T-helper 1 cell treated with Interleukin-12 subunit alpha and Interleukin-12 subunit beta and Interleukin-4 antibody, amounts not matched to agents 30 ng/mL and 1 ng/mL, for 36 hours (primary cell): ENCODE results near the gene AKAP6. TPM values are rescaled to one million over a fixed set of nuclear protein-coding genes. Genes with fewer than 3 reads are reported as not detected.

Experiments
- intact Hi-C: fragments of 100-400 bp; cut with micrococcal nuclease; formaldehyde crosslinking; loops from one replicate; pipeline ENCODE4 v1.15.1; 2024
- total RNA-seq: library from RNA; stranded (reverse); gene quantifications from 2 replicates; pipeline ENCODE4 v1.2.3, GENCODE V29; 2022

The AKAP6 gene
- total RNA-seq, 1 donor from 2014 or later, result 0.15 TPM

- intact Hi-C loops, result no loop called here
Measured at GRCh38 chr14:32809255-32809654, 480.2 kb downstream of the AKAP6 start.

GRCh38 chr14:32813401-32813800, 484.3 kb downstream of the AKAP6 start:
- intact Hi-C loops, result no loop called here

- intact Hi-C loops, result no loop called here
Measured at GRCh38 chr14:32814721-32815120, 485.6 kb downstream of the AKAP6 start.

GRCh38 chr14:32816588-32816987, 487.5 kb downstream of the AKAP6 start:
- intact Hi-C loops, result no loop called here

GRCh38 chr14:32817780-32818179, 488.7 kb downstream of the AKAP6 start:
- intact Hi-C loops, result no loop called here

GRCh38 chr14:32818581-32818980, 489.5 kb downstream of the AKAP6 start:
- intact Hi-C loops, result no loop called here

- intact Hi-C loops, result no loop called here
Measured at GRCh38 chr14:32820181-32820580, 491.1 kb downstream of the AKAP6 start.

- intact Hi-C loops, result no loop called here
Measured at GRCh38 chr14:32820682-32821081, 491.6 kb downstream of the AKAP6 start.

GRCh38 chr14:32821964-32822653, 493.0 kb downstream of the AKAP6 start:
- intact Hi-C loops, result no loop called here

GRCh38 chr14:32823706-32824105, 494.6 kb downstream of the AKAP6 start:
- intact Hi-C loops, result no loop called here

GRCh38 chr14:32824195-32824594, 495.1 kb downstream of the AKAP6 start:
- intact Hi-C loops, result no loop called here

- intact Hi-C loops, result no loop called here
Measured at GRCh38 chr14:32825058-32825457, 496.0 kb downstream of the AKAP6 start.

- intact Hi-C loops, result no loop called here
Measured at GRCh38 chr14:32826404-32827082, 497.4 kb downstream of the AKAP6 start.

GRCh38 chr14:32827514-32827913, 498.4 kb downstream of the AKAP6 start:
- intact Hi-C loops, result no loop called here

GRCh38 chr14:32835924-32836323, 506.8 kb downstream of the AKAP6 start:
- intact Hi-C loops, result no loop called here

GRCh38 chr14:32841698-32842097, 512.6 kb downstream of the AKAP6 start:
- intact Hi-C loops, result no loop called here

- intact Hi-C loops, result no loop called here
Measured at GRCh38 chr14:32846821-32847365, 517.8 kb downstream of the AKAP6 start.

- intact Hi-C loops, result no loop called here
Measured at GRCh38 chr14:32847867-32848266, 518.8 kb downstream of the AKAP6 start.

- intact Hi-C loops, result no loop called here
Measured at GRCh38 chr14:32865827-32866376, 536.8 kb downstream of the AKAP6 start.

- intact Hi-C loops, result no loop called here
Measured at GRCh38 chr14:32883188-32883587, 554.1 kb downstream of the AKAP6 start.
